GM12878 (cell line): Measurements from ENCODE around the gene SCN8A. TPM values are rescaled to one million over a fixed set of nuclear protein-coding genes. Genes with fewer than 3 reads are reported as not detected.

Experiments used
- ATAC-seq: fragments of 200-7000 bp; cut with Tn5 transposase; 3 replicates; pipeline ENCODE4 v1.9.1; 2020; ENCODE audit warnings: mild to moderate bottlenecking, moderate library complexity
- BruUV-seq: library from RNA; stranded (reverse); fragments of 400-500 nt; replicated peaks from 2 replicates; lab custom pipeline; 2021; lab: Mats Ljungman, UMichigan
- CTCF ChIA-PET: fragments of 300-600 bp; sonication (Branson Sonifier 250); formaldehyde crosslinking; extraction: SDS; loops from one replicate; lab custom pipeline; 2021; ENCODE audit warnings: inconsistent platforms; lab: Yijun Ruan, JAX
- POLR2A ChIA-PET: fragments of 350-600 bp; formaldehyde crosslinking; extraction: SDS; loops from one replicate; lab custom pipeline; 2021; ENCODE audit warnings: inconsistent platforms; lab: Charles Lee
- RAD21 ChIA-PET: fragments of 300-600 bp; sonication (Branson Sonifier 250); formaldehyde crosslinking; loops from one replicate; lab custom pipeline; 2023; ENCODE audit warnings: antibody characterized with exemption; ENCODE audit not compliant: unreplicated experiment; lab: Charles Lee
- SMC1A ChIA-PET: fragments of 300-600 bp; sonication (Branson Sonifier 250); formaldehyde crosslinking; loops from one replicate; lab custom pipeline; 2023; ENCODE audit not compliant: unreplicated experiment, uncharacterized antibody; lab: Charles Lee
- DNase-seq: peaks from one replicate; pipeline ENCODE4 v3.0.0-alpha.2; 2011; ENCODE audit warnings: low read depth, low spot score
- FAIRE-seq: peaks from 3 replicates; lab custom pipeline; 2011; peaks lifted over from hg19 to GRCh38; lab: Jason Lieb, UNC
- H2AFZ ChIP-seq: 2 replicates; pipeline ENCODE4 v1.6.0; 2011; ENCODE audit warnings: low read depth, low read length, control low read depth; ENCODE audit not compliant: control insufficient read depth
- H3K27ac ChIP-seq: 2 replicates; pipeline ENCODE4 v1.5.1; 2011; ENCODE audit warnings: control low read depth; ENCODE audit not compliant: control insufficient read depth, insufficient read depth
- H3K27me3 ChIP-seq, 2 experiments: replicated peaks in 1 of 2; 2 replicates each; pipeline versions ENCODE4 v1.6.0 to v1.6.1; 2011; ENCODE audit warnings: low read length in 1 of 2; ENCODE audit not compliant: control insufficient read depth in 2 of 2, insufficient read depth in 2 of 2
- H3K36me3 ChIP-seq, 2 experiments: 2 replicates each; pipeline ENCODE4 v1.5.1; 2011; ENCODE audit warnings: low read length in 1 of 2; ENCODE audit not compliant: control insufficient read depth in 2 of 2, insufficient read depth in 2 of 2
- H3K4me1 ChIP-seq: 2 replicates; pipeline ENCODE4 v1.6.1; 2011; ENCODE audit warnings: mild to moderate bottlenecking, low read length, moderate library complexity, mixed read lengths; ENCODE audit not compliant: control insufficient read depth, insufficient read depth
- H3K4me2 ChIP-seq: 2 replicates; pipeline ENCODE4 v1.6.0; 2011; ENCODE audit warnings: control low read depth; ENCODE audit not compliant: control insufficient read depth, insufficient read depth
- H3K4me3 ChIP-seq: fragments of 200-600 bp; sonication (generic); 2 replicates; pipeline ENCODE4 v1.5.1; 2016
- H3K79me2 ChIP-seq: 2 replicates; pipeline ENCODE4 v1.6.0; 2011; ENCODE audit warnings: low read length; ENCODE audit not compliant: control insufficient read depth, insufficient read depth
- H3K9ac ChIP-seq: 2 replicates; pipeline ENCODE4 v1.8.0; 2011; ENCODE audit warnings: low read length, control low read depth, mixed read lengths; ENCODE audit not compliant: control insufficient read depth, insufficient read depth
- H3K9me3 ChIP-seq: replicated peaks from 3 replicates; pipeline ENCODE4 v1.5.1; 2011; ENCODE audit warnings: mild to moderate bottlenecking, low read length; ENCODE audit not compliant: control insufficient read depth, insufficient read depth
- H4K20me1 ChIP-seq: 2 replicates; pipeline ENCODE4 v1.6.0; 2011; ENCODE audit not compliant: control insufficient read depth, insufficient read depth
- BHLHE40 ChIP-seq, 2 experiments: fragments of 450-650 bp in 1 of 2; IDR thresholded peaks; 2 replicates each; pipeline ENCODE4 v1.6.1; 2011 to 2017; ENCODE audit warnings: low read depth in 2 of 2, borderline replicate concordance in 1 of 2, improper control_type of control experiment in 1 of 2, low read length in 1 of 2, mild to moderate bottlenecking in 1 of 2
- HDGF ChIP-seq: fragments of 450-650 bp; IDR thresholded peaks from 2 replicates; pipeline ENCODE4 v1.6.1; 2016; ENCODE audit warnings: antibody characterized with exemption
- IKZF1 ChIP-seq: fragments of 450-650 bp; conservative IDR thresholded peaks from 2 replicates; pipeline ENCODE4 v1.6.1; 2017; ENCODE audit warnings: antibody characterized with exemption, mild to moderate bottlenecking
- IRF3 ChIP-seq: fragments of 450-650 bp; IDR thresholded peaks from 2 replicates; pipeline ENCODE4 v1.6.1; 2014; ENCODE audit warnings: mild to moderate bottlenecking
- NBN ChIP-seq: fragments of 450-650 bp; IDR thresholded peaks from 2 replicates; pipeline ENCODE4 v1.6.1; 2016
- PAX5 ChIP-seq: IDR thresholded peaks from 2 replicates; pipeline ENCODE4 v1.6.1; 2011; ENCODE audit warnings: low read depth, low read length, borderline replicate concordance
- SPI1 ChIP-seq: IDR thresholded peaks from 2 replicates; pipeline ENCODE4 v1.6.1; 2011; ENCODE audit warnings: low read depth, mild to moderate bottlenecking, low read length, moderate library complexity, borderline replicate concordance; ENCODE audit not compliant: insufficient read depth
- WGBS: methylation state at CpG from one replicate; pipeline ENCODE4 v1.1.6; 2016; ENCODE audit warnings: low lambda C conversion rate; ENCODE audit not compliant: insufficient replicate concordance, insufficient coverage; ENCODE audit errors: missing lambda C conversion rate; 5-methylcytosine and 5-hydroxymethylcytosine counted together
- in situ Hi-C: fragments of 300-500 bp; cut with MboI; formaldehyde crosslinking; loops from 9 replicates; pipeline ENCODE4 v1.14.3; 2018; ENCODE audit warnings: mixed read lengths
- intact Hi-C: fragments of 100-400 bp; cut with micrococcal nuclease; formaldehyde crosslinking; loops from one replicate; pipeline ENCODE4 v1.14.2; 2022; ENCODE audit not compliant: unreplicated experiment
- polyA plus RNA-seq, 11 experiments: library from polyadenylated mRNA; depleted of rRNA in 4 of 11; unstranded in 6 of 11; stranded (reverse) in 5 of 11; fragments of >200 nt; fragmentation: Nextera tagmentation in 4 of 11; fragmentation: Illumina TruSeq in 1 of 11; extraction: Ambion mirVana in 4 of 11; extraction: Trizol in 1 of 11; gene quantifications; 1 replicate in 1 of 11; 2 replicates in 10 of 11; pipeline versions ENCODE4 v1.2.1 to v1.2.3, GENCODE V29; 2011 to 2016; ENCODE audit warnings: inconsistent platforms in 2 of 11, missing spikeins in 2 of 11, low read depth in 1 of 11
- total RNA-seq, 4 experiments: library from RNA; depleted of rRNA in 3 of 4; stranded (reverse); fragments of >200 nt in 3 of 4; fragmentation: Illumina TruSeq in 1 of 4; extraction: Trizol in 1 of 4; gene quantifications; 2 replicates each; pipeline versions ENCODE4 v1.2.1 to v1.2.3, GENCODE V29; 2013 to 2021

Gene SCN8A
- total and polyA plus RNA-seq, 10 of the 15 experiments (the other 5 are each of a cell fraction or from before 2014, with no cell fraction given) = 0.02 to 0.23 (median 0.06) TPM; not detected in 2

DNA sequence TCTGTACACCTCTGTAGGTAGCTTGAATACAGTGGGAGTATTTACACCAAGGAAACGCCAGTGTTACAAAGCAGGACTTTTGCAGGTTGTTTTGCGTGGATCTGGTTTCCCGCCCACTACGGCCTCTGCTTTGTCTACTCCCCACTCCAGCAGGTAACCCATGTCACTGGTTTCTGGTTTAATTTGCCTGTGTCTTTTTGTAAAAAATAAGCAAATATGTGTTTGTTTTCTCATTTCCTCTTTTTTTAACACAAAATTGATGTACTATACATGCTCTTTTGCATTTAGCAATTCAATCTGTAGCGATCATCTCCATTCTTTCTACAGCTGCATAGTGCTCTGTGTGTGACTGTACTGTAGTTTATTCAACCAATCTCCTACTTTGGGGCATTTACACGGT lies 43.4 kb upstream of the SCN8A start:
- WGBS = 25% methylated on average over 6 of the region's 6 CpGs
- in situ Hi-C loops = no loop called here
- BruUV-seq = no TSS peak
- peak; percentile 52; the same call in 1 of the 2 replicates for TF ChIP-seq SPI1
- TF ChIP-seq BHLHE40 (IDR thresholded peaks at IDR 0.05; ENCODE audit: borderline replicate concordance in 1 of 2, low read depth in 2 of 2, low read length in 1 of 2) = no peak
- Histone ChIP-seq H4K20me1 (no peaks in the 10 kb centered on the region), H3K9me3 (no peaks in the 10 kb centered on the region), H3K27ac (no peak overlapping the region), H3K4me1 (no peaks in the 10 kb centered on the region), H3K27me3 (no peaks in the 10 kb centered on the region; a peak in 1 of 4 replicates), H3K79me2 (no peaks in the 10 kb centered on the region), H3K4me3 (no peak overlapping the region), H3K36me3 (no peaks in the 10 kb centered on the region), H3K9ac (no peak overlapping the region), H2AFZ (no peak overlapping the region), H3K4me2 (no peak overlapping the region)
- CTCF ChIA-PET = interaction anchor here (0.9 to 1.9 kb wide), 2 partner anchors 19 to 115 kb away, joined by 3 to 5 read pairs; no protein-coding TSS in a partner anchor
- intact Hi-C loops = no loop called here
- DNase-seq (no peak), ATAC-seq (no peak), FAIRE-seq (no peak)
- RAD21 ChIA-PET = no interaction called here
- SMC1A ChIA-PET = no interaction called here
- POLR2A ChIA-PET = no interaction called here

DNA sequence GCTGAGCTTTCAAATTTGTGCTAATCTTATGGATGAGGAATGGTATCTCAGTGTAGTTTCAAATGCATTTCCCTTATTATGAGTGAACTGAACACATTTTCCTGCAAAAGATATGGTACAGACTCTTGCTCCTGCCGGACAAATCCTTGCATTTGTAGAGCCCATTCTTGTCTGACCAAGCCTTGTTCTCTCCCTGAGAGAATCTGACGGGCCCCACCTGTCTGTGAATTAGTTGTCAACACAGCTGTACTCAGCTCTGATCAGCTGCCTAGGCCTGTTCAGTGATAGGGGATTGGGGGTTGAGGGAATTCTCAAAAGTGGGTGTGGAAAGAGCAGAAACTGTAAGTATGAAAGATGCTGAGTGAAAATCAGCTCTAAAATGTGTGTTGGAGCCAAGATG lies 42.8 kb upstream of the SCN8A start:
- BruUV-seq = no TSS peak
- H4K20me1 ChIP-seq = no peaks in the 10 kb centered on the region
- no peak overlapping the region for H2AFZ ChIP-seq
- ChIA-PET RAD21 (no interaction called here), SMC1A (no interaction called here), CTCF (no interaction called here), POLR2A (no interaction called here)
- no peak overlapping the region for H3K4me2 ChIP-seq
- WGBS = 3% methylated on average over 2 of the region's 2 CpGs
- no peaks in the 10 kb centered on the region; a peak in 1 of 4 replicates for H3K27me3 ChIP-seq
- no peak overlapping the region for H3K4me3 ChIP-seq
- TF ChIP-seq NBN (no peak), PAX5 (no peak), IRF3 (no peak), IKZF1 (no peak), HDGF (no peak)
- H3K9me3 ChIP-seq = no peaks in the 10 kb centered on the region
- FAIRE-seq = no peak
- DNase-seq = no peak
- no peak for ATAC-seq
- H3K9ac ChIP-seq = no peak overlapping the region
- H3K27ac ChIP-seq = no peak overlapping the region
- intact Hi-C loops (no loop called here), in situ Hi-C loops (no loop called here)
- H3K79me2 ChIP-seq = no peaks in the 10 kb centered on the region
- no peaks in the 10 kb centered on the region for H3K36me3 ChIP-seq
- H3K4me1 ChIP-seq = no peaks in the 10 kb centered on the region
